Activated naive CD8-positive, alpha-beta T cell treated with anti-CD3 and anti-CD28 coated beads, Interleukin-2, amount 50 U/mL, for 16 hours (primary cell): ENCODE results near the gene PKIG.

Experiments used
- DNase-seq: peaks from one replicate; pipeline ENCODE4 v3.0.0-alpha.2; 2020; ENCODE audit warnings: low read depth, low spot score

Gene PKIG

DNA sequence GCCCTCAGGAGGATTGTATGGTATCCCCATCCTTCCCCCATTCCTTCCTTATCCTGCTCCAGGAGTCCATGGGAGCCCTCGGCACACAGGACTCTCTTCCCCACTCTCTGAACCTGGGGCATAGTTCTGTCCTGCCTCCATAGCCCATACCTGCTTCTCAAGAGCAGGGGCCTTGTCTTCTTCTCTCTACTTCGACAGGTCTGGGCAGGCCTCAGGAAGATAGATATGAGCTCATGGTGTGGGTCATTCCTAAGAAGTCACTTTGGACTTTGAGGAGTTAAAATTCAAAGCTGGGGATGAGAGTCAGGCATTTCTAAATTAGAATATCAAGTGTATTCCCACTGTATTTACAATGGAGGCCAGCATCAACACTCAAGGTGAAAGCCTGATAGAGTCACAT lies 77.6 kb downstream of the PKIG start:
- no peak for DNase-seq

DNA sequence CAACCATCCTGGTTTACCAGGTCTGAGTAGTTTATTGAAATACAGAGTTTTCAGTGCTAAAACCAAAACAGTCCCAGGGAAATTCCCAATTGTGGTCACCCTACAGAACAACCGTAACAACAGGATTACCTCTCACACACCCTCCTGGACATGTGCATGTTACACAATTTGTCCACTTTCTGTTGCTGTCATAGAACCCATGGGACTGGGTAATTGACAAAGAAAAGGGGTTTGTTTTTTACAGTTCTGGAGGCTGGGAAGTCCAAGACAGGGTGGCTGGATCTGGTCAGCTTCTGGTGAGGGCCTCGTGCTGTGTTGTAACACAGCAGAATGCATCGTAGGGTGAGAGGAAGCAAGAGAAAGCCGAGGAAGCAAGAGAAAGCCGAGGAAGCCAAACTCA lies 78.2 kb downstream of the PKIG start:
- no peak for DNase-seq

DNA sequence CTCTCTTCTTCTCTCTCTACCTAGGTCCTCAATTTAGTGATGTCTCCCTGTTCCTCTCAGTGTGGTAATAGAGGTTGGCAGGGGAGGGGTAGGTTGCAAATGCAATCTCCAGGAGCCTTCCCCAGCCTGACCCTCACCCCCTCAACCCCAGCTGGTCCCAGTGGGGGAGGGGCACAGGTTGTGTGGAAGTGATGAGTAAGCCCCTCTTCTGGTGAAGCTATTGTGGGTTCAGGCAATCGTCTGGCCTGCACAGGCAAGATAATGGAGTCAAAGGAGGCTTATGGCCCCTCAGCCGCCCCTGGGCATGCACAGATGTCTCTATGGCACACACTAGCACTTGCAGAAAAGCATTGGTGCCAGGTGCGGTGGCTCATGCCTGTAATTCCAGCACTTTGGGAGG lies 79.9 kb downstream of the PKIG start:
- no peak for DNase-seq

DNA sequence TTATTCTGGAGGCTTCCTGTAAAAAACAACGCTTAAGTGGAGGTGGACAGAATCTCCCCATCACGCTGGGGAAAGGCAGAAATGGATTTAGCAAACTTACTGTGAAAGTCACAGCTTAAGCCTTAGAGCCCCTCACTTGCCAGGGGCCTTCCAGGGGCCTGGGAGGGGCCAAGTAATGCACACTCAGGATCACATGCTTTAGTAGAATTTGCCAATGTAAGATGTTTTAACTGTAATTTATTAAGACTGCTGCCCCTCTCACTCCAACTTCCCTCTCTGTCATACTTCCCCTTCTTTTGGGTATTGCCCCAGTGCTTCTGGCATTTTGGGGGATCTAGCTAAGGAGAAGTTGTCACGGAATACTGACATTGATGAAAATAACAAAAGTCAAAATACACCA lies 81.8 kb downstream of the PKIG start:
- no peak for DNase-seq

DNA sequence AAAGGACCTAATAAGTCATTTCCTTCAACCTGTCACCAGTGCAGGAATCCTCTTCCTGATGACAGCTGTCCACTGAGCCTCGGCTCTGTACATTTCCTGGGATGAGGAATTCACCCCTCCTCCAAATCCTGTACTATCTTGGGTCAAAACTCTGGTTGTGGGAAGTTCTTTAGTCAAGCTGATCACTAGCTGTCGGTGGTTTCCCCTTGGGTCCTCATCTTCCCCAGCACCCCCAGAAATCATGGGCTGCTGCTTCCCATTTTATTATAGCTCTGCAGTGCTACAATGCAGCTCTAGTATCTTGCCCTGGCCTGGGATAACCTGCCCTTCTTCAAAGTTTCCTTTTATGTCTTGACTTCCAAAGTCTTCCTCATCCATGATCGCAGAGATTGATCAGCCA lies 83.7 kb downstream of the PKIG start:
- DNase-seq: no peak
